ENCODE data around the gene PFKFB4. TPM values are rescaled to one million over a fixed set of nuclear protein-coding genes. Genes with fewer than 3 reads are reported as not detected.
A peak's percentile ranks its signal among the peaks of the same experiment; 100 is the strongest.

PFKFB4 gene
- total and polyA plus RNA-seq, 2 experiments from 2014 or later = 9.5 to 14.1 TPM

GRCh38 chr3:48472923-48473616, 83.5 kb downstream of the PFKFB4 start:
- Histone ChIP-seq H3K36me3 (replicated peaks; ENCODE audit: insufficient read depth, low read depth) (no peaks in the 10 kb centered on the region), H3K79me2 (peaks cover 39% of the 10 kb centered on the region), H3K4me2 (peak overlapping the region; percentile 94), H2AFZ (peak overlapping the region; percentile 58), H3K9me3 (ENCODE audit: low read depth) (no peaks in the 10 kb centered on the region), H3K27ac (peak overlapping the region; percentile 97), H3K9me2 (replicated peaks; ENCODE audit: insufficient read depth) (no peaks in the 10 kb centered on the region), H3K27me3 (no peaks in the 10 kb centered on the region), H3K4me1 (ENCODE audit: insufficient read depth) (peaks cover 33% of the 10 kb centered on the region), H3K4me3 (peak overlapping the region; percentile 35), H4K20me1 (ENCODE audit: insufficient read depth, poor library complexity, severe bottlenecking) (no peaks in the 10 kb centered on the region)
- DNase-seq (ENCODE audit: low spot score) = peak; percentile 98
- 3% methylated on average over 15 of the region's 17 CpGs for WGBS (ENCODE audit: low lambda C conversion rate, missing lambda C conversion rate)
- TF ChIP-seq CTCF (IDR thresholded peaks at IDR 0.05; ENCODE audit: poor library complexity) = peak; percentile 44
- TF ChIP-seq EZH2 (IDR thresholded peaks at IDR 0.05; ENCODE audit: borderline replicate concordance) = no peak
- no peak for TF ChIP-seq EZH2phosphoT487 (IDR thresholded peaks at IDR 0.05; ENCODE audit: low read depth, severe bottlenecking, unreplicated experiment)

DNA sequence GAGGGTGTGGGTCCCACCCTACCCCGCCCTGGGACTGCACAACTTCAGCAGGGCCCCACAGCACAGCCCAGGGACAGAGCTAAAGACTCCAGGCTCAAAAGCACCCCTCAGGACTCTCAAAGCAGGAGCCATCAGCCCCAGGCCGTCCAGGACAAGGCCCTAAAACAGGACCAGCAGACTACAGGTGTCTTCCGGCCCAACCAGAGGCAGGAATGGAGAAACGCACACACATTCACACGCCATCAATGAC, 84.0 kb downstream of the PFKFB4 start:
- H3K4me3 ChIP-seq = peak overlapping the region; percentile 35
- H3K9me3 ChIP-seq (ENCODE audit: low read depth) = no peaks in the 10 kb centered on the region
- H3K27me3 ChIP-seq = no peaks in the 10 kb centered on the region
- H3K9me2 ChIP-seq (replicated peaks; ENCODE audit: insufficient read depth) = no peaks in the 10 kb centered on the region
- H2AFZ ChIP-seq = peak overlapping the region; percentile 58
- H3K4me2 ChIP-seq = peak overlapping the region; percentile 94
- no peaks in the 10 kb centered on the region for H4K20me1 ChIP-seq (ENCODE audit: insufficient read depth, poor library complexity, severe bottlenecking)
- TF ChIP-seq CTCF (IDR thresholded peaks at IDR 0.05; ENCODE audit: poor library complexity) = no peak
- TF ChIP-seq EZH2 (IDR thresholded peaks at IDR 0.05; ENCODE audit: borderline replicate concordance) = no peak
- no peak for TF ChIP-seq EZH2phosphoT487 (IDR thresholded peaks at IDR 0.05; ENCODE audit: low read depth, severe bottlenecking, unreplicated experiment)
- 6% methylated on average over 5 of the region's 5 CpGs for WGBS (ENCODE audit: low lambda C conversion rate, missing lambda C conversion rate)
- H3K36me3 ChIP-seq (replicated peaks; ENCODE audit: insufficient read depth, low read depth) = no peaks in the 10 kb centered on the region
- no peak for DNase-seq (ENCODE audit: low spot score)
- peaks cover 40% of the 10 kb centered on the region for H3K79me2 ChIP-seq
- peak overlapping the region; percentile 97 for H3K27ac ChIP-seq
- H3K4me1 ChIP-seq (ENCODE audit: insufficient read depth) = peaks cover 33% of the 10 kb centered on the region

- no peak overlapping the region for H3K4me3 ChIP-seq
- no peaks in the 10 kb centered on the region for H3K9me2 ChIP-seq (replicated peaks; ENCODE audit: insufficient read depth)
- TF ChIP-seq EZH2 (IDR thresholded peaks at IDR 0.05; ENCODE audit: borderline replicate concordance) = no peak
- TF ChIP-seq EZH2phosphoT487 (IDR thresholded peaks at IDR 0.05; ENCODE audit: low read depth, severe bottlenecking, unreplicated experiment) = no peak
- no peak for TF ChIP-seq CTCF (IDR thresholded peaks at IDR 0.05; ENCODE audit: poor library complexity)
- no peaks in the 10 kb centered on the region for H3K36me3 ChIP-seq (replicated peaks; ENCODE audit: insufficient read depth, low read depth)
- peaks cover 49% of the 10 kb centered on the region for H3K4me1 ChIP-seq (ENCODE audit: insufficient read depth)
- WGBS (ENCODE audit: low lambda C conversion rate, missing lambda C conversion rate) = 37% methylated on average over 1 of the region's 1 CpG
- peaks cover 47% of the 10 kb centered on the region for H3K79me2 ChIP-seq
- peak overlapping the region; percentile 48 for H3K4me2 ChIP-seq
- H2AFZ ChIP-seq = no peak overlapping the region
- peak overlapping the region; percentile 28 for H3K27ac ChIP-seq
- DNase-seq (ENCODE audit: low spot score) = no peak
- H3K27me3 ChIP-seq = no peaks in the 10 kb centered on the region
- H3K9me3 ChIP-seq (ENCODE audit: low read depth) = no peaks in the 10 kb centered on the region
- H4K20me1 ChIP-seq (ENCODE audit: insufficient read depth, poor library complexity, severe bottlenecking) = no peaks in the 10 kb centered on the region
Observed at GRCh38 chr3:48470286-48470685, 86.3 kb downstream of the PFKFB4 start.

Measured in hepatocyte (in vitro differentiated cells).